ENCODE results near the gene DLGAP1. TPM values are rescaled to one million over a fixed set of nuclear protein-coding genes. Genes with fewer than 3 reads are reported as not detected.

DLGAP1 gene
- total and polyA plus RNA-seq, 10 of the 15 experiments (the other 5 are each of a cell fraction or from before 2014, with no cell fraction given) = 0.23 to 27.6 (median 1.9) TPM

- no peak overlapping the region for H2AFZ ChIP-seq (ENCODE audit: control insufficient read depth, low read depth, low read length)
- CTCF ChIA-PET = interaction anchor here (0.7 to 1.8 kb wide), 10 partner anchors 8 to 483 kb away, joined by 3 to 9 read pairs (median 6); no protein-coding TSS in a partner anchor
- H4K20me1 ChIP-seq (ENCODE audit: control insufficient read depth, insufficient read depth) = no peaks in the 10 kb centered on the region
- no peaks in the 10 kb centered on the region for H3K79me2 ChIP-seq (ENCODE audit: control insufficient read depth, insufficient read depth, low read length)
- POLR2A ChIA-PET = no interaction called here
- no peak overlapping the region for H3K27ac ChIP-seq (ENCODE audit: control insufficient read depth, insufficient read depth)
- DNase-seq (ENCODE audit: low read depth, low spot score) (no peak), ATAC-seq (no peak), FAIRE-seq (no peak)
- intact Hi-C loops (cut with micrococcal nuclease; ENCODE audit: unreplicated experiment) = loop anchor here (5.0 to 10.0 kb wide), 2 partner anchors 54 to 297 kb away; no protein-coding TSS in a partner anchor
- in situ Hi-C loops (cut with MboI) = no loop called here
- H3K9ac ChIP-seq (ENCODE audit: control insufficient read depth, insufficient read depth, low read length) = no peak overlapping the region
- H3K4me3 ChIP-seq = no peak overlapping the region
- H3K36me3 ChIP-seq (ENCODE audit: control insufficient read depth in 2 of 2, insufficient read depth in 2 of 2, low read length in 1 of 2) = no peaks in the 10 kb centered on the region
- WGBS (ENCODE audit: insufficient coverage, insufficient replicate concordance, low lambda C conversion rate, missing lambda C conversion rate) = 33% methylated on average over 6 of the region's 6 CpGs
- no TSS peak for BruUV-seq (replicated peaks)
- TF ChIP-seq CUX1 (IDR thresholded peaks at IDR 0.05; ENCODE audit: insufficient replicate concordance, low read depth, low read length) (no peak), ZNF622 (IDR thresholded peaks at IDR 0.05) (no peak)
- H3K9me3 ChIP-seq (replicated peaks; ENCODE audit: control insufficient read depth, insufficient read depth, low read length) = no peaks in the 10 kb centered on the region
- no peak overlapping the region for H3K4me2 ChIP-seq (ENCODE audit: control insufficient read depth, insufficient read depth)
- RAD21 ChIA-PET (ENCODE audit: unreplicated experiment) = interaction anchor here (1.0 kb wide), 2 partner anchors 297 to 990 kb away, joined by 3 read pairs; no protein-coding TSS in a partner anchor
- no peaks in the 10 kb centered on the region for H3K27me3 ChIP-seq (replicated peaks in 1 of 2; ENCODE audit: control insufficient read depth in 2 of 2, insufficient read depth in 2 of 2, low read length in 1 of 2)
- SMC1A ChIA-PET (ENCODE audit: uncharacterized antibody, unreplicated experiment) = interaction anchor here (0.9 to 1.3 kb wide), 8 partner anchors 9 to 298 kb away, joined by 3 to 8 read pairs (median 3); no protein-coding TSS in a partner anchor
- H3K4me1 ChIP-seq (ENCODE audit: control insufficient read depth, insufficient read depth, low read length) = no peaks in the 10 kb centered on the region
These were observed 385.9 kb downstream of the DLGAP1 start for GRCh38 chr18:4069183-4069582.
